Lung microvascular endothelial cell (primary cell): ENCODE measurements around the gene PLEKHH2. TPM values are rescaled to one million over a fixed set of nuclear protein-coding genes. Genes with fewer than 3 reads are reported as not detected.
A peak's percentile ranks its signal among the peaks of the same experiment; 100 is the strongest.
"Not testable (repeated sequence)": the region's sequence is repeated elsewhere in the genome, so short reads cannot be mapped to it uniquely, and the experiment has no call there.

Experiments
- DNase-seq, 2 donors: peaks; one replicate each; pipeline versions ENCODE4 v3.0.0 to v3.0.0-alpha.2; 2010; ENCODE audit warnings: low read depth in 2 of 2
- total RNA-seq: library from RNA; depleted of rRNA; stranded (reverse); fragments of >200 nt; gene quantifications from 2 replicates; pipeline ENCODE4 v1.2.1, GENCODE V29; 2014

The PLEKHH2 gene
- total RNA-seq, 1 donor from 2014 or later: not detected

DNA sequence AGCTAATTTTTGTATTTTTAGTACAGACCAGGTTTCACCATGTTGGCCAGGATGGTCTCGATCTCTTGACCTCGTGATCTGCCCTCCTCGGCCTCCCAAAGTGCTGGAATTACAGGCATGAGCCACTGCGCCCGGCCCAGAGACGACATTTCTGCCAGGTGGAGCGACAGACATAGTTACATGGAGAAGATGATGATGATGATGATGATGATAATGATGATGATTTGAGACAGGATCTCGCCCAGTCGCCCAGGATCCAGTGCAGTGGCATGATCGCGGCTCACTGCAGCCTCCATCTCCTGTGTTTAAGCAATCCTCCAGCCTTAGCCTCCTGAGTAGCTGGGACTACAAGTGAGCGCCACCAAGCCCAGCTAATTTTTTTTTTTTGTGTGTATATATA lies 907 bp upstream of the PLEKHH2 start:
- DNase-seq: not testable (repeated sequence)

DNA sequence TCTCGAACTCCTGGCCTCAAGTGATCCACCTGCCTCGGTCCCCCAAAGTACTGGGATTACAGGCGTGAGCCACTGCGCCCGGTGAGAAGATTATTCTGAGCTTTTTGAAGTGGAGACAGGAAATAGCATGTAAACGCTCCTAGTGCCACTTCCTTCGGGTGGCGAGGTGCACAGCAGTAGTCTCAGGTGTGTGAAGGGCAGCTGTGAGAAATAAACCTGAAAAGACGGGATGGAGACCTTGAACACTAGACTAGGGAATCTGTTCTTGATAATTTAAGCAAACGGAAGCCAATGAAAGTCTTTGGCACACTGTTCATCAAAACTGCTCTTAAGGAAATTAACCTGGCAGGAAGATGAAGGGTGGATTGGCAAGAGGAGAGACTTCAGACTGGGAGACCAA lies 439 bp upstream of the PLEKHH2 start:
- DNase-seq: no peak

DNA sequence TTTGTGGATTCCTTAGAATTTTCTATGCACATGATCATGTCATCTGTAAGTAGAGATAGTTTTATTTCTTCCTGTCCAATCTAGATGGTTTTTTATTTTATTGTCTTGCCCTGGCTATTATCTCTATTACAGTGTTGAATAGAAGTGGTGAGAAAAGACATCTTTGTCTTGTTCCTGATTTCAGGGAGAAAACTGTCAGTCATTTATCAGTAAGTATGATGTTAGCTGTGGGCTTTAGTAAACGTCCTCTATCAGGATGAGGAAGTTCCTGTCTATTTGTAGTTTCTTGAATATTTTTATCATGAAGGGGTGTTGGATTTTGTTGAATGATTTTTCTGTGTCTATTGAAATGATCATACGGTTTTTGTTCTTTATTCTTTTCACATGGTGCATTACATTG lies 5.3 kb downstream of the PLEKHH2 start:
- DNase-seq: no peak

DNA sequence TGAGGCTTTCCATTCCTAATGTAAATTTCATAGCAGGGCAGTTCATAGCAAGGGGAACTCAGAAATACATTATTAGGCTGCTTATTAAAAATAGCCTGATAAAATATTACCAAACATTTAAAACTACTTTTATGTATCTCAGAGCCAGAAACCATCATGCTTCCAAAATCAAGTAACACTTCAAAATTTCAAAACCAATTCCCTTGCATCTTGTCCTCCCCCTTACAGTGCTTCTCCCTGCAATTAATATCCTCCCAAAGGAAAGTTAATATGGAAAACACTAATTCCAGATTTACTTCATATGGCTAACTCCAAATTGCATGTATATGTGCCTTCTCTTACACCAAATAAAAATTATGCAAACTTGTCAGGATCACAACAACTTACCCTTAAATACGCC lies 6.6 kb downstream of the PLEKHH2 start:
- no peak for DNase-seq

DNA sequence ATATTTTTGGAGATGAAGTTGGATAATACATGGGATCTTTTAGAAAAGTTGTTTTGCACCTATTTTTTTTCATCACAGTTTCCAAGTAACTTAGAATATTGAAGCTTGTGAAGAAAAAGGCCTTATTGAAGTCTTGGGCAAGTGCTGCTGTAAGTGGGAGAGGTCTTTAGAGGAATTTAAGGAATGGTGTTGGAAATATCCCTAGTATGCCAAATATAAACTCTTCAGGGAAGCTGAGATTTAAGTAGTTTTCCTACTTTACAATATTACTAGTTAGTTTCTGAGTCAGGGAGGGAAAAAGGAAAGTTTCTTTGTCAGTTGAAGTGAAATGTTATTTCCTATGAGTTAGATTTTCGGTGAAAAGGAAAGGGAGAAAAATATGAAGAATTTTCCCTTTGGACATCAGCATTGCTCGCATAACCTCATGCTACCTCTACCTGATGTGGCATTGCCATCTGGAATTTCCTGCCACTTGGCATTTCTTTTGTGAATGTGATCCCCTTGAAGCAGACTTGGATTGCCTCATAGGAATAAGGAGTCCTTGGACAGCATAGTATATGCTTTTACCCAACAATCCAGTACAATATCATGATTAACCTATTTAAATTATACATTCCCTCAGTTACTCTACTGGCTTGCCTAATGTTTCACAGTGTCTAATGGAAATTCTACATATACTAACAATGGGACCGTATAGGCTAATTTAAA lies 12.1 kb downstream of the PLEKHH2 start:
- DNase-seq: no peak

DNA sequence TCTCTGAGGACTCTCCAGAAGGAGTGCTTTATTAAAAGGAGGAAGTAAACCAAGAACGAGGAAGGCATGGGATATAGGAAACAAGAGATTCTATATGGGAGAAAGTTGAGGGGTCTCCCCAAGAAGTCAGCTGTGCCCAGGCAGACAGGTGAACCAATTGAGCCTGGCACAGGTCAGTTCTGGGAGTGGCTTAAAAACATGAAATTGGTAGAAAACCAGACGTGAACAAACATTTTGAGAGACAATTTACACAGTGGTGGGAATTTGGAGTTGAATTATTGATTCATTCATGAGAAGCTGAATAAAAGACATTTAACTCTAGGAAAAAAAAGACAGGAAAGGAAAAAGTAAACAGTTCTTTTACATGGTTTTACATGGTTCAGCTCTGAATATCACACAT lies 16.4 kb downstream of the PLEKHH2 start:
- no peak for DNase-seq

DNA sequence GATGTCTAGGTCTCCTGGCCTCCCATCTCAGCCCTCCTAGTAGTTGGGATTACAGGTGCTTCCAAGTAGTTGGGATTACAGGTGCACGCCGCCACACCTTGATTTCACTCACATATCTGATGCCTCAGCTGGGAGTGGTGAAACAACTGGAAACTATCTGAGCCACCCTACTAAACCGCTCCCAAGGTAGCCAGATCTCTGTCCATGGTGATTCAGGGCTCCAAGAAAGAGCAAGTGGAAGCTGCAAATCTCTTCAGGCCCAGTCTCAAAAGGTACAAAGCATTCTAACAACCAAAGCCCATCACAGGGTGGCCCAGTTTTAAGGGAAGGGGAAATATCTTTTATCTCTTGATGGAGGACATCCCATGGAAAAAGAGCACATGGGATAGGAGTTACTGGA lies 20.2 kb downstream of the PLEKHH2 start:
- no peak for DNase-seq

DNA sequence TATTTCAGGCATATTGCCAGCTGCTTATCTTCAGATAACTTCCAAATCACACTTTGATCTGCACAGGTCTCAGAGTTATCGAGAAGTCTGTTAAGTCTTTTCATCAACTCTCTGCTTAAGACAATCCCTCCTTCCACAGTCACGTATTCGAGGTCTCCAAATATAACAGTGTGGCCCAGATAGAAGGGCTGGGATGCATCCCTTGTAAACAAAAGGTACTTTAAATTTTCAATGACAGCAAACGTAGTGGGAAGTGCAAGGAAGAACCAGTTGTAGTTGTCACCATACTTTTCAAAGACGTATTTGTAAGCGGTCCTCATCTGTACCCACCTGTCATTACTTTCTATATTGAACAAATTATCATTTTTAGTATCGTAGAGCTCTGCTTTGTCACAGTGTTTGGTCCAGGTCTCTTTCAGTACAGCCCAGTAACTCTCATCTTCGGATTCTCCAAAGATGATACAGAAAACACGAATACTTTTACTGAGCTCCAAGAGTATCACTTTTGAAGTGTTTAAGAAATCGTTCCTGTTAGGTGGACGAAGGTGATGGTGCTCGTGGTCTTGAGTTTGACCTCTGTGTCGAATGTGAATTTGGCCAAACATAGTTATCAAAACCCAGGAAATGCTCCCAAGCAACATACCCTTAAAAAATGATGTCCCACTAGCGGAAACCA lies 38.7 kb downstream of the PLEKHH2 start:
- no peak for DNase-seq

DNA sequence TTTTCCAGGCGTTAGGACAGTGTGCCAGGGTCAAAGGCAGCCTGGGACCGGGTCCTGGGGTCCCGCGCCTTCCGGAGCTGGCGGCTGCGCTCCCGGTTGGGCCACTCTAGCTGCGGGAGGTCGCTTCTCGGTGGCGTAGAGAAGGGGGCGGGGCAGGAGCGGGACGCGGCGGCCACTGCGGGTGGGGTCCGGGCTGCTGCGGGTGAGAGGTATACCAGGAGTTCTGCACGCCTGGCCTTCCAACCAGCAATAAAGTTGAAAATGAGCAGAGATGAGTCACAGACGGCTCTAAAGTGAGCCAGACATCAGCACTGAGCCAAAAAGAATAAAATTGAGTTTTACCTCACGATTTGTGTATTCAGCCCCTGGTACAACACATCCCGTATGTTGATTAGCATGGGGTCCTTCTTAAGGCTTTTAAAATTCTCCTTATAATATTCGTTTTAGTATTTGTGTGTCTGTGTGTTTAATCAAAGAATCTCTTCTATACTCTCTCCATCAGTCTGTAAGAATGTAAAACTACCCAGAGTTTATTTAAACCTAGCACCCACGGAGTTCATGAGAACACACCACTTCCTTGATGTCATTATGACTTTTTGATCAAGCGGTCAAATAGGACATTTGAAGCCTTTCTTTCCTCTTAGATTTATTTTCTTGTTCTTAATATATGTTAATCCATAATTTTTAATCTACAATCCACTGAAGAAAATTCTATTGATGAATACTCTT lies 39.4 kb downstream of the PLEKHH2 start, which contains the start of gene C1GALT1C1L:
TSS of gene C1GALT1C1L (minus strand) at position 108 of the 729 bp plus-strand sequence. CDS start at position 1, 107 bp downstream.
- DNase-seq: peak; percentile 17

DNA sequence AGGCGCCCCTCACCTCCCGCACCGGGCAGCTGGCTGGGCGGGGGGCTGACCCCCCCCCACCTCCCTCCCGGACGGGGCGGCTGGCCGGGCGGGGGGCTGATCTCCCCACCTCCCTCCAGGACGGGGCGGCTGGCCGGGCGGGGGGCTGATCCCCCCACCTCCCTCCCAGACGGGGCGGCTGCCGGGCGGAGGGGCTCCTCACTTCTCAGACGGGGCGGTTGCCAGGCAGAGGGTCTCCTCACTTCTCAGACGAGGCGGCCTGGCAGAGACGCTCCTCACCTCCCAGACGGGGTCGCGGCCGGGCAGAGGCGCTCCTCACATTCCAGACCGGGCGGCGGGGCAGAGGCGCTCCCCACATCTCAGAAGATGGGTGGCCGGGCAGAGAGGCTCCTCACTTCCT lies 40.7 kb downstream of the PLEKHH2 start:
- not testable (repeated sequence) for DNase-seq

DNA sequence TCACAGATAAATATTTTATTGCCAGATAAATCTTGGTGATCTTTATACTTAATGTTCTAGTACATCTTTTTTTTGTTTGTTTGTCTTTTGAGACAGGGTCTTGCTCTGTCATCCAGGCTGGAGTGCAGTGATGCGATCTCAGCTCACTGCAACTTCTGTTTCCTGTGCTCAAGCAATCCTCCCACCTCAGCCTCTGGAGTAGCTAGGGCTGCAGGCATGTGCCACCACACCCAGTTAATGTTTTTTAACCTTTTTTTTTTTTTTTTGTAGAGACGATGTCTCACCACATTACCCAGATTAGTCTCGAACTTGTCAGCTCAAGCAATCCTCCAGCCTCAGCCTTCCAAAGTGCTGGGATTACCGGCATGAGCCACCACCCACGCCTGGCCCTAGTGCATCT lies 48.3 kb downstream of the PLEKHH2 start:
- DNase-seq: no peak

DNA sequence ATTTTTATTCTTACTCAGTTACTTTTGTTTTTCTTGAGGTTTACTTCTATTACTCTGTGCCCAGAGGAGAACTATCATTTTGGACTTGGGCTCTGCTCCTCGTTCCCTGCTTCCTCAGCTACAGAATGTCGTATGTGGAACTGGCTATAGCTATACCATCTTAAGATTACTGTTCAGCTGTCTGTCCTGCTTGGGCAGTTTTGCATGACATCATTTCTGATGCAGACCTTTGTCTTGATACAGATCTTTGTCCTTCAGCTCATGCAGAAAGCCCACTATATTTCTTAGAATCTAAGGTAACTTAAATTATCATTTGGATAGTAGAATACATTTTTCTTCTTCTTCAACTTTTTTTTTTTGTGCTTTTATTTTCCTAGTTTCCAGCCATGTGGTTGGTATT lies 52.9 kb downstream of the PLEKHH2 start:
- no peak for DNase-seq

DNA sequence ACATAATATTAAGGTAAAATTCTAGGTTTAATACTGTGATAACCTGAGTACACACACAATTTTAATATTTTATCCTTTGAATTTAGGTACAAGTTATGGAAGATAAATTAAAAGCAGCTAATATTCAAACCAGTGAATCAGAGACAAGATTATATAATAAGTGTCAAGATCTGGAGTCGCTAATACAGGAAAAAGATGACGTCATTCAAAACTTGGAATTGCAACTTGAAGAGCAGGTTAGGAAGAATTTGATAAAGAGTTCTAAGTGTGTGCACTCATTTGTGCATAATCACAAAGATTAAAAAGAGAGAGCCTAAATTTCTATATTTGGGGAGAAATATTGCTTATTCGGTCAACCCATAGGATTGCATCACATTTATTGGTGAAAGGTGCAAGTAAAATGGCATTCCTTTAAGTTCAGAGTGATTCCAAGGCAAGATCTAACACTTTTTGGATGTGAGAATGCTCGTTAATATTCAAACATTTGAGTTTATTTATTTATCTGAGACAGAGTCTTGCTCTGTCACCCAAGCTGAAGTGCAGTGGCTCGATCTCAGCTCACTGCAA lies 55.5 kb downstream of the PLEKHH2 start:
- DNase-seq: no peak

DNA sequence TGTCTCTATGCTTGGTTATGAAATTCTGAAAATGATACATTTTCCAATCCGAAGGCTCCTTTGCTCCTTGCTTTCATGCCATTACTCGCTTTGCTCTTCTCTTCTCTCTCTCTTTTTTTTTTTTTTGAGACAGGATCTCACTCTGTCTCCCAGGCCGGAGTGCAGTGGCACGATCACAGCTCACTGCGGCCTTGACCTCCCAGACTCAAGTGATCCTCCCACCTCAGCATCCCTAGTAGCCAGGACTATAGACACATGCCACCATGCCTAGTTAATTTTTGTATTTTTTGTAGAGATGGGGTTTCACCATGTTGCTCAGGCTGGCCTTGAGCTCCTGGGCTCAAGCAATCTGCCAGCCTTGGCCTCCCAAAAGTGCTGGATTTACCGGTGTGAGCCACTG lies 61.1 kb downstream of the PLEKHH2 start:
- not testable (repeated sequence) for DNase-seq

DNA sequence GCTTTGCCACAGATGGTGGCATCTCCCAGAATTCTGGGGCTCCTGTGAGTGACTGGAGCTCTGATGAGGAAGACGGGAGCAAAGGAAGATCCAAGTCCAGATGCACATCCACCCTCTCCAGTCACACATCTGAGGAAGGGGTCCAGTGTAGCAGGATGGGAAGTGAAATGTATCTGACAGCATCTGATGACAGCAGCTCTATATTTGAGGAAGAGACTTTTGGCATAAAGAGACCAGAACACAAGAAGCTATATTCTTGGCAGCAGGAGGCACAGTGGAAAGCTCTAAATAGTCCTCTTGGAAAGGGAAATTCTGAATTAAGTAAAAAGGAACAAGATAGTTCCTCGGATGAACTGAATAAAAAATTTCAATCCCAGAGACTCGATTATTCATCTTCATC lies 62.7 kb downstream of the PLEKHH2 start:
- DNase-seq: no peak

DNA sequence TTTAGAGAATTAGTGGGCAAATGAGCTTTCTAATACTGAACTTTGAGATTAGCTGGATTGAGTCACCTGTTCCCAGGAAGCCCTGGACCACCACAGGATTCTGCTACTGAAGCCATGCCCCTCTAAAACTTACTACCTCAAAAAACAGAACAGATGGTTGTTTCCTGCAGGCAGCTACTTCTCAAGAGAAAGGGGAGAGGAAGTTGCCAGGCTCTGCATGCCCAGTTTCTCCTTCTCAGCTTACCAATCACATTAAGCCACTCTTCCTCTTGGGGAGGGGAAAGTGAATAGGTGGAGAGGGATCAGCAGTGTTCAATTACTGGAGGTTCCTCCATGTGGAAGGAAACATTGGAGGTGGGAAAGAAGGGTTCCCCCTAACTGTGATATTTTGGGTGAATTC lies 64.1 kb downstream of the PLEKHH2 start:
- no peak for DNase-seq

DNA sequence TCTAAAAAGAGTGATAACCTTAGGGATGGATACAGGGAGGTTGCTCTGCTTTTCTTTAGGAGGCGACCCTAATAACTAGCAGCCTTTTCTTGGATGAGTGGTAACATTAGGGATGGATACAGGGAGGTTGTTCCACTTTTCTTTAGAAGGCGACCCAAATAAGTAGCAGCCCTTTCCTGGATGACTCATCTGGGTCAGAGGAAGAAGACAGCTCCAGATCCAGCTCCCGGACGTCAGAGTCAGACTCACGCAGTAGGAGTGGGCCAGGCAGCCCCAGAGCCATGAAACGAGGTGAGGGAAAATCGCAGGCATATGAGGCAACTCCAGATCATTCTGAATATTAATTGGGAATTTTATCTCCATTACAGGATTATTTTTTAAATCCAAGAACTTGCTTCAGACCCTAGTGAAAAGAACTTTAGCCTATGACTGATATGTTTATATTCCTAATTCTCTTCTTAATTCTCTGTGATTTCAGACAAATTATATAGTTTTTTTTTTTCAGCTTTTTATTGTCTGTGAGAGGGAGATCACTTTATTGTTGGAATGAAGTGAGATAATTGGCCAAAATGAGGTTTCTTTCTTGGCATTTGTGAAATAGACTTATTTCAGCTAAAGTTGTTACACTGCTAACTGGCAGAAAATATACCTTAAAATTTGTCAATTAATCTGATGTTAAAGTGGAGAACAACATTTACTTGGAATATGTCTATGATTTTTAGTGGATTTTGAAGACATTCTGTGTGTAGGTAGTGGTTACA lies 70.4 kb downstream of the PLEKHH2 start:
- peak in 1 of 2 donors; percentile 88 for DNase-seq

DNA sequence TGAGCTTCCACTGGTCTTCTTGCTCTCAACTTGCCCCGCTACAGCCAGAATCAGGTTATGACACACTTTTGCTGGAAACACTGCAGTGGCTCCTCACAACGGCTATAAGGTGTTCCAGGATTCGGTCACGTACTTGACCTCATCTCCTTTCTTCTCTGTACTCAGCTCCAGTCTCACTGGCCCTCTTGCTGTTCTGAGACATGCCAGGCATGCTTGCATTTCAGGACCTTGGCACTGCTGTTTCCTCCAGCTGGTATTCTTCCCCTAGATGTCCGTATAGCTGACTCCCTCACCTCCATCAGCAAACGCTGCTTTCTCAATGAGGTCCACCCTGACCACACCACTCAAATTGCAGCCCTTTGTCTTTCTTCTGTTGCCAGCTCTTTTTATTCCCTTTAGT lies 71.1 kb downstream of the PLEKHH2 start:
- peak in 1 of 2 donors; percentile 2 for DNase-seq

DNA sequence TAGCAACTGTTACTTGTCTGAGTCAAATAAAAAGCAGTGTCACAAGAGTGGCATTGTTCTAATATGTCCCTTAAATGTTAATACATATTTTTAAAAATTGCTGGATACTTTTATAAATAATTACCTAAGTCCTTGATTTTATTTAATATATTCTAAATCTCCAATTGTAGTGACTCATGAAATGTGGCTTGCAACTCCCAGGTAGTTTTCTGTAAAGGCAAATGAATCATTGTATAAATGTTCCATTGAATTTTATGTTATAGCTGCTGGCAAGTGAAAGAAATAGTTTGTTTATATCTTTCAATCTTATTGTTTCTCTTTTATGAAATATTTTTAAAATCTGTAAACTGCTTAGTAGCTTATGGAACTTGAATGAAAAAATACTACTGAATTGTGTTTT lies 71.8 kb downstream of the PLEKHH2 start:
- peak in 1 of 2 donors; percentile 14 for DNase-seq

DNA sequence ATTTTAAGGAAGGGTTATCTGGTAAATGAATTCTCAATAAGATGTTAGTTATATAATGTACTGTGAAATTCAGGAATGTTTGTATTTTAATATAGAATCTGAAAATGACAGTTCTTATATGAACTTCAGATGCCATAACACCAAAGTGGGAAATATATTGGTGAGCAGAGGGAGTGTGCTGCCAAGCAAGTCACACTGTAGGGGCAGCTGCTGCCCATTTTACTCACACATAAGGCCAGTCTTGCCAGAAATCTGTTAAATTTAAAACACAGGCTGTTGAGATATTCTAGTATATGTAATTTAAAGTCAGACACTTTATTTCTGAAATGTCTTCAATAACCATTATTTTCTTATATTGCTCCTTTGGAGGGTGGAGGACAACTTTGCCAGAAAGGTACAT lies 73.8 kb downstream of the PLEKHH2 start:
- DNase-seq: no peak

DNA sequence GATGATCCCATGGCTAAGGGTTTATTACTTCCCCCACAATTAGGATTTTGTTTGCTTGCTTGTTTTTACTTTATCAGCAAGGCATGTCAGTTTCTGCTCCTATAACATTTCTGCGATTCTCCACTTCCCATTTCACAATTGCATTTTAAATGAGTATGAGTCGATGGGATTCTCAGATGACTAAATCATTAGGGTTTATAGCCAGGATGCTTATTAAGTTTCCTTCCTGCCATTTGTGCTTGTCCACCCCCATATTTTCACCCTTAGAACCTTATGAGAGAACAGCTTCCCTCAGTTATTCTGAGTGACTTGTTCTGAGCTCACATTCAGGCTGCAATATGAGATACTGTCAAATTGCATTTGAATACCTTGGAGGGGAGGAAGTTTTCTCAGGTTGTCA lies 77.1 kb downstream of the PLEKHH2 start:
- DNase-seq: peak in 1 of 2 donors; percentile 77
